PC-9 (cell line): ENCODE data around the gene RAB4A. TPM values are rescaled to one million over a fixed set of nuclear protein-coding genes. Genes with fewer than 3 reads are reported as not detected.

Source experiments
- BruUV-seq: library from RNA; stranded (reverse); fragments of 400-500 nt; replicated peaks from 2 replicates; lab custom pipeline; 2021; lab: Mats Ljungman, UMichigan
- CTCF ChIA-PET: fragments of 300-600 bp; sonication (Branson Sonifier 250); formaldehyde crosslinking; loops from one replicate; lab custom pipeline; 2022; ENCODE audit warnings: antibody characterized with exemption; lab: Charles Lee
- POLR2A ChIA-PET: fragments of 300-600 bp; sonication (Branson Sonifier 250); formaldehyde crosslinking; loops from one replicate; lab custom pipeline; 2022; ENCODE audit warnings: antibody characterized with exemption; ENCODE audit not compliant: unreplicated experiment; lab: Charles Lee
- DNase-seq, 2 experiments: peaks; one replicate each; pipeline versions ENCODE4 v3.0.0 to v3.0.0-alpha.2; 2015 to 2022; ENCODE audit warnings: mixed read lengths in 1 of 2
- H2AFZ ChIP-seq: fragments of 200-600 bp; sonication (generic); 2 replicates; pipeline ENCODE4 v1.8.1; 2017; ENCODE audit warnings: antibody characterized with exemption
- H3F3A ChIP-seq: fragments of 200-600 bp; sonication (generic); 2 replicates; pipeline ENCODE4 v1.8.1; 2017; ENCODE audit warnings: antibody characterized with exemption, mild to moderate bottlenecking, low read depth; ENCODE audit not compliant: insufficient read depth
- H3K27ac ChIP-seq: fragments of 200-600 bp; sonication (generic); 2 replicates; pipeline ENCODE4 v1.6.1; 2016; ENCODE audit warnings: mixed run types
- H3K27me3 ChIP-seq: fragments of 200-600 bp; sonication (generic); 2 replicates; pipeline ENCODE4 v1.6.1; 2016; ENCODE audit warnings: low read depth, mixed run types; ENCODE audit not compliant: insufficient read depth
- H3K36me3 ChIP-seq: fragments of 200-600 bp; sonication (generic); 2 replicates; pipeline ENCODE4 v1.6.1; 2016; ENCODE audit warnings: low read depth, mixed run types
- H3K4me1 ChIP-seq: fragments of 200-600 bp; sonication (generic); replicated peaks from 2 replicates; pipeline ENCODE4 v1.6.1; 2016; ENCODE audit warnings: mixed run types; ENCODE audit not compliant: insufficient read depth
- H3K4me2 ChIP-seq: fragments of 200-600 bp; sonication (generic); 2 replicates; pipeline ENCODE4 v1.6.1; 2017; ENCODE audit warnings: mixed run types
- H3K4me3 ChIP-seq: fragments of 200-600 bp; sonication (generic); 2 replicates; pipeline ENCODE4 v1.6.1; 2016; ENCODE audit warnings: mixed run types
- H3K79me2 ChIP-seq: fragments of 200-600 bp; sonication (generic); 2 replicates; pipeline ENCODE4 v1.6.1; 2017; ENCODE audit warnings: low read depth, mixed run types
- H3K9me2 ChIP-seq: fragments of 200-600 bp; sonication (generic); 2 replicates; pipeline ENCODE4 v1.8.1; 2017; ENCODE audit warnings: mild to moderate bottlenecking; ENCODE audit not compliant: insufficient read depth
- H3K9me3 ChIP-seq: fragments of 200-600 bp; sonication (generic); 2 replicates; pipeline ENCODE4 v1.8.1; 2016; ENCODE audit warnings: low read depth; ENCODE audit not compliant: insufficient read depth
- H4K20me1 ChIP-seq: fragments of 200-600 bp; sonication (generic); 2 replicates; pipeline ENCODE4 v1.8.1; 2017; ENCODE audit not compliant: insufficient read depth
- EZH2 ChIP-seq: fragments of 200-600 bp; sonication (generic); IDR thresholded peaks from 2 replicates; pipeline ENCODE4 v1.8.0; 2017; ENCODE audit warnings: antibody characterized with exemption, low read depth
- intact Hi-C: fragments of 100-400 bp; cut with micrococcal nuclease; formaldehyde crosslinking; loops from one replicate; pipeline ENCODE4 v1.10.0; 2022; ENCODE audit not compliant: unreplicated experiment
- total RNA-seq: library from RNA; stranded (reverse); gene quantifications from 2 replicates; pipeline ENCODE4 v1.2.3, GENCODE V29; 2021
- TF ChIP-seq, protein P1 (sequence below): fragments of 200-600 bp; sonication (generic); conservative IDR thresholded peaks from 2 replicates; pipeline ENCODE4 v1.6.1; 2017; ENCODE audit warnings: mixed run types, antibody characterized with exemption, mild to moderate bottlenecking, moderate library complexity

Gene RAB4A
- total RNA-seq, 1 experiment from 2014 or later: 29.0 TPM

GRCh38 chr1:229340496-229340895 is 69.6 kb downstream of the RAB4A start:
- POLR2A ChIA-PET: no interaction called here
- H3K79me2 ChIP-seq: peaks cover 21% of the 10 kb centered on the region
- CTCF ChIA-PET: no interaction called here

DNA sequence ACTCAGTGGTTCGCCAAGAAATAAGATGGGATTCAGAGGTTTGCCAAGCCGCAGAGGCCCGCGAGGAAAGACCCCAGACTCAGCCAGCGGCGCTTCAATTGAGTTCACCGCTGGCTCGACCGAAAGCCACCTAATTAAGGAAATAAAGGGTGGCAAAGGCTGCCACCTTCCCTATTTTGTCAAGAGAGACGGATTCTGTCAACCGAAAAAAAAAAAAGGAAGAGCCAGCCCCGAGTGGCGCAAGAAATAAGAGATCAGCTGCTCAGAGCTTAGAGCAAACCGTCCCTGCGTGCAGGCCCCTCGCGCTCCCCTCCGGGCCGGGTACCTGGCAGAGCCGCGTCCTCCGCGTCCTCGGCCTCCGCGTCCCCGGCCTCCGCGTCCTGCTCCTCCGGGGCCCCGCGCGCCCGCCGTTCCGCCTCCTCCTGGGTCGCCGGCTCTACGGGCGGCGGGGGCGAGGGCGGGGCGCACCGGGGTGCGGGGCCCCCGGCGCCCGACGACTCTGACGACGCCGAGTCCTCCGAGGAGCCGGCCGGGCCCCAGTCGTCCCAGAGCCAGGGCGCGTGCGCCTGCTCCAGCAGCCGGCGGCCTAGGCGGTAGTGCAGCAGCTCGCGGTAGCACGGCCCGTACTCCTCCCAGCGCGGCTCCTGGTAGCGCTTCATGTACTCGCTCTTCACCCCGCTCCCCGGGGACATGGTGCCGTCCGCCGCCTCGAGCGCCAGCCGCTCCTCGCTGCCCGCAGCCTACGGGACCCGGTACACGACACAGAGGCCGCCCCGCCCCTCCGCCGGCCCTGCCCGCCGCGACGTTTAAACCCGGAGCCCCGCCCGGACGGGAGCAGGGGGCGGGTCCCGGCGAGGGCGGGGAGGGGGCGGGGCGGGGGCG is 71.1 kb downstream of the RAB4A start:
- Histone ChIP-seq H3K27ac (no peak overlapping the region), H3K36me3 (no peaks in the 10 kb centered on the region), H3K79me2 (peaks cover 19% of the 10 kb centered on the region), H3F3A (peaks cover 10% of the 10 kb centered on the region; the same call in 1 of the 2 replicates), H2AFZ (peak overlapping the region; percentile 96), H3K9me2 (no peaks in the 10 kb centered on the region), H4K20me1 (no peaks in the 10 kb centered on the region), H3K9me3 (no peaks in the 10 kb centered on the region), H3K4me1 (peaks cover 16% of the 10 kb centered on the region; the same call in 1 of the 2 replicates), H3K4me2 (peak overlapping the region; percentile 100), H3K27me3 (peaks cover 14% of the 10 kb centered on the region; the same call in 1 of the 2 replicates), H3K4me3 (peak overlapping the region; percentile 90)
- intact Hi-C loops: loop anchor here (1.0 to 5.0 kb wide), 3 partner anchors 70 to 165 kb away; partner anchors contain the start of gene NUP133
- no TSS peak for BruUV-seq
- ChIA-PET POLR2A (interaction anchor here (0.6 kb wide), 1 partner anchor 80 kb away, joined by 3 read pairs; no protein-coding TSS in a partner anchor), CTCF (interaction anchor here (0.7 kb wide), 1 partner anchor 17 kb away, joined by 5 read pairs; no protein-coding TSS in a partner anchor)
- TF ChIP-seq, protein P1, sequence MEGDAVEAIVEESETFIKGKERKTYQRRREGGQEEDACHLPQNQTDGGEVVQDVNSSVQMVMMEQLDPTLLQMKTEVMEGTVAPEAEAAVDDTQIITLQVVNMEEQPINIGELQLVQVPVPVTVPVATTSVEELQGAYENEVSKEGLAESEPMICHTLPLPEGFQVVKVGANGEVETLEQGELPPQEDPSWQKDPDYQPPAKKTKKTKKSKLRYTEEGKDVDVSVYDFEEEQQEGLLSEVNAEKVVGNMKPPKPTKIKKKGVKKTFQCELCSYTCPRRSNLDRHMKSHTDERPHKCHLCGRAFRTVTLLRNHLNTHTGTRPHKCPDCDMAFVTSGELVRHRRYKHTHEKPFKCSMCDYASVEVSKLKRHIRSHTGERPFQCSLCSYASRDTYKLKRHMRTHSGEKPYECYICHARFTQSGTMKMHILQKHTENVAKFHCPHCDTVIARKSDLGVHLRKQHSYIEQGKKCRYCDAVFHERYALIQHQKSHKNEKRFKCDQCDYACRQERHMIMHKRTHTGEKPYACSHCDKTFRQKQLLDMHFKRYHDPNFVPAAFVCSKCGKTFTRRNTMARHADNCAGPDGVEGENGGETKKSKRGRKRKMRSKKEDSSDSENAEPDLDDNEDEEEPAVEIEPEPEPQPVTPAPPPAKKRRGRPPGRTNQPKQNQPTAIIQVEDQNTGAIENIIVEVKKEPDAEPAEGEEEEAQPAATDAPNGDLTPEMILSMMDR: no peak
- no peak for TF ChIP-seq EZH2
- DNase-seq: peak; percentile 55 to 84

More at GRCh38 chr1:229340496-229340895, 69.6 kb downstream of the RAB4A start:
- H3K27me3 ChIP-seq: peaks cover 9% of the 10 kb centered on the region; the same call in 1 of the 2 replicates
- no peaks in the 10 kb centered on the region for H3K9me2 ChIP-seq
- H3K4me2 ChIP-seq: peak overlapping the region; percentile 100
- BruUV-seq: no TSS peak
- peaks cover 16% of the 10 kb centered on the region; the same call in 1 of the 2 replicates for H3K4me1 ChIP-seq
- DNase-seq: no peak
- no peak for TF ChIP-seq EZH2
- TF ChIP-seq, protein P1: no peak
- H3K36me3 ChIP-seq: no peaks in the 10 kb centered on the region
- H4K20me1 ChIP-seq: no peaks in the 10 kb centered on the region
- peaks cover 10% of the 10 kb centered on the region; the same call in 1 of the 2 replicates for H3F3A ChIP-seq
- H3K4me3 ChIP-seq: no peak overlapping the region
- H2AFZ ChIP-seq: no peak overlapping the region
- no peak overlapping the region for H3K27ac ChIP-seq
- intact Hi-C loops: loop anchor here (5.0 kb wide), 2 partner anchors 102 to 167 kb away; partner anchors contain the start of gene NUP133
- no peaks in the 10 kb centered on the region for H3K9me3 ChIP-seq
